GM12878 (cell line): ENCODE measurements around the gene MYBPHL. TPM values are rescaled to one million over a fixed set of nuclear protein-coding genes. Genes with fewer than 3 reads are reported as not detected.

Experiments used
- ATAC-seq: fragments of 200-7000 bp; cut with Tn5 transposase; 3 replicates; pipeline ENCODE4 v1.9.1; 2020; ENCODE audit warnings: mild to moderate bottlenecking, moderate library complexity
- BruUV-seq: library from RNA; stranded (reverse); fragments of 400-500 nt; replicated peaks from 2 replicates; lab custom pipeline; 2021; lab: Mats Ljungman, UMichigan
- CTCF ChIA-PET: fragments of 300-600 bp; sonication (Branson Sonifier 250); formaldehyde crosslinking; extraction: SDS; loops from one replicate; lab custom pipeline; 2021; ENCODE audit warnings: inconsistent platforms; lab: Yijun Ruan, JAX
- POLR2A ChIA-PET: fragments of 350-600 bp; formaldehyde crosslinking; extraction: SDS; loops from one replicate; lab custom pipeline; 2021; ENCODE audit warnings: inconsistent platforms; lab: Charles Lee
- RAD21 ChIA-PET: fragments of 300-600 bp; sonication (Branson Sonifier 250); formaldehyde crosslinking; loops from one replicate; lab custom pipeline; 2023; ENCODE audit warnings: antibody characterized with exemption; ENCODE audit not compliant: unreplicated experiment; lab: Charles Lee
- SMC1A ChIA-PET: fragments of 300-600 bp; sonication (Branson Sonifier 250); formaldehyde crosslinking; loops from one replicate; lab custom pipeline; 2023; ENCODE audit not compliant: unreplicated experiment, uncharacterized antibody; lab: Charles Lee
- DNase-seq: peaks from one replicate; pipeline ENCODE4 v3.0.0-alpha.2; 2011; ENCODE audit warnings: low read depth, low spot score
- FAIRE-seq: peaks from 3 replicates; lab custom pipeline; 2011; peaks lifted over from hg19 to GRCh38; lab: Jason Lieb, UNC
- H2AFZ ChIP-seq: 2 replicates; pipeline ENCODE4 v1.6.0; 2011; ENCODE audit warnings: low read depth, low read length, control low read depth; ENCODE audit not compliant: control insufficient read depth
- H3K27ac ChIP-seq: 2 replicates; pipeline ENCODE4 v1.5.1; 2011; ENCODE audit warnings: control low read depth; ENCODE audit not compliant: control insufficient read depth, insufficient read depth
- H3K27me3 ChIP-seq, 2 experiments: replicated peaks in 1 of 2; 2 replicates each; pipeline versions ENCODE4 v1.6.0 to v1.6.1; 2011; ENCODE audit warnings: low read length in 1 of 2; ENCODE audit not compliant: control insufficient read depth in 2 of 2, insufficient read depth in 2 of 2
- H3K36me3 ChIP-seq, 2 experiments: 2 replicates each; pipeline ENCODE4 v1.5.1; 2011; ENCODE audit warnings: low read length in 1 of 2; ENCODE audit not compliant: control insufficient read depth in 2 of 2, insufficient read depth in 2 of 2
- H3K4me1 ChIP-seq: 2 replicates; pipeline ENCODE4 v1.6.1; 2011; ENCODE audit warnings: mild to moderate bottlenecking, low read length, moderate library complexity, mixed read lengths; ENCODE audit not compliant: control insufficient read depth, insufficient read depth
- H3K4me2 ChIP-seq: 2 replicates; pipeline ENCODE4 v1.6.0; 2011; ENCODE audit warnings: control low read depth; ENCODE audit not compliant: control insufficient read depth, insufficient read depth
- H3K4me3 ChIP-seq: fragments of 200-600 bp; sonication (generic); 2 replicates; pipeline ENCODE4 v1.5.1; 2016
- H3K79me2 ChIP-seq: 2 replicates; pipeline ENCODE4 v1.6.0; 2011; ENCODE audit warnings: low read length; ENCODE audit not compliant: control insufficient read depth, insufficient read depth
- H3K9ac ChIP-seq: 2 replicates; pipeline ENCODE4 v1.8.0; 2011; ENCODE audit warnings: low read length, control low read depth, mixed read lengths; ENCODE audit not compliant: control insufficient read depth, insufficient read depth
- H3K9me3 ChIP-seq: replicated peaks from 3 replicates; pipeline ENCODE4 v1.5.1; 2011; ENCODE audit warnings: mild to moderate bottlenecking, low read length; ENCODE audit not compliant: control insufficient read depth, insufficient read depth
- H4K20me1 ChIP-seq: 2 replicates; pipeline ENCODE4 v1.6.0; 2011; ENCODE audit not compliant: control insufficient read depth, insufficient read depth
- BRCA1 ChIP-seq: IDR thresholded peaks from 2 replicates; pipeline ENCODE4 v1.6.1; 2011; ENCODE audit warnings: low read depth, low read length, improper control_type of control experiment
- ESRRA ChIP-seq: IDR thresholded peaks from 2 replicates; pipeline ENCODE4 v1.6.1; 2012; ENCODE audit warnings: mild to moderate bottlenecking, low read length, improper control_type of control experiment
- GATAD2B ChIP-seq: fragments of 450-650 bp; conservative IDR thresholded peaks from 2 replicates; pipeline ENCODE4 v1.6.1; 2017; ENCODE audit warnings: low read depth, mild to moderate bottlenecking, moderate library complexity
- MEF2B ChIP-seq: fragments of 450-650 bp; IDR thresholded peaks from 2 replicates; pipeline ENCODE4 v1.6.1; 2018; ENCODE audit warnings: mild to moderate bottlenecking, moderate library complexity; ENCODE audit not compliant: partially characterized antibody, poor library complexity, severe bottlenecking
- PAX5 ChIP-seq: IDR thresholded peaks from 2 replicates; pipeline ENCODE4 v1.6.1; 2011; ENCODE audit warnings: low read depth, low read length, borderline replicate concordance
- RELB ChIP-seq: fragments of 450-650 bp; IDR thresholded peaks from 2 replicates; pipeline ENCODE4 v1.6.1; 2017; ENCODE audit warnings: low read depth, mild to moderate bottlenecking, moderate library complexity
- SREBF1 ChIP-seq: IDR thresholded peaks from 2 replicates; pipeline ENCODE4 v1.6.1; 2012; ENCODE audit warnings: mild to moderate bottlenecking, low read length
- SUPT20H ChIP-seq: IDR thresholded peaks from 2 replicates; pipeline ENCODE4 v1.6.1; 2011; ENCODE audit warnings: low read depth, mild to moderate bottlenecking, low read length, moderate library complexity, borderline replicate concordance; ENCODE audit not compliant: control insufficient read depth
- ZBED1 ChIP-seq: IDR thresholded peaks from 2 replicates; pipeline ENCODE4 v1.6.1; 2016; ENCODE audit warnings: borderline replicate concordance
- ZBTB4 ChIP-seq: fragments of 450-650 bp; formaldehyde crosslinking; IDR thresholded peaks from 2 replicates; pipeline ENCODE4 v1.4.0; 2022; ENCODE audit warnings: mild to moderate bottlenecking, moderate library complexity
- ZBTB40 ChIP-seq: fragments of 450-650 bp; IDR thresholded peaks from 2 replicates; pipeline ENCODE4 v1.6.1; 2016; ENCODE audit warnings: mild to moderate bottlenecking, moderate library complexity, borderline replicate concordance
- WGBS: methylation state at CpG from one replicate; pipeline ENCODE4 v1.1.6; 2016; ENCODE audit warnings: low lambda C conversion rate; ENCODE audit not compliant: insufficient replicate concordance, insufficient coverage; ENCODE audit errors: missing lambda C conversion rate; 5-methylcytosine and 5-hydroxymethylcytosine counted together
- in situ Hi-C: fragments of 300-500 bp; cut with MboI; formaldehyde crosslinking; loops from 9 replicates; pipeline ENCODE4 v1.14.3; 2018; ENCODE audit warnings: mixed read lengths
- intact Hi-C: fragments of 100-400 bp; cut with micrococcal nuclease; formaldehyde crosslinking; loops from one replicate; pipeline ENCODE4 v1.14.2; 2022; ENCODE audit not compliant: unreplicated experiment
- polyA plus RNA-seq, 11 experiments: library from polyadenylated mRNA; depleted of rRNA in 4 of 11; unstranded in 6 of 11; stranded (reverse) in 5 of 11; fragments of >200 nt; fragmentation: Nextera tagmentation in 4 of 11; fragmentation: Illumina TruSeq in 1 of 11; extraction: Ambion mirVana in 4 of 11; extraction: Trizol in 1 of 11; gene quantifications; 1 replicate in 1 of 11; 2 replicates in 10 of 11; pipeline versions ENCODE4 v1.2.1 to v1.2.3, GENCODE V29; 2011 to 2016; ENCODE audit warnings: inconsistent platforms in 2 of 11, missing spikeins in 2 of 11, low read depth in 1 of 11
- total RNA-seq, 4 experiments: library from RNA; depleted of rRNA in 3 of 4; stranded (reverse); fragments of >200 nt in 3 of 4; fragmentation: Illumina TruSeq in 1 of 4; extraction: Trizol in 1 of 4; gene quantifications; 2 replicates each; pipeline versions ENCODE4 v1.2.1 to v1.2.3, GENCODE V29; 2013 to 2021
- TF ChIP-seq, protein P1 (sequence below): IDR thresholded peaks from 2 replicates; pipeline ENCODE4 v1.6.1; 2011; ENCODE audit warnings: low read depth, mild to moderate bottlenecking, low read length, moderate library complexity, borderline replicate concordance; ENCODE audit errors: extremely low read depth
- TF ChIP-seq, protein P2 (sequence below): fragments of 450-650 bp; IDR thresholded peaks from 2 replicates; pipeline ENCODE4 v1.6.1; 2016; ENCODE audit warnings: mild to moderate bottlenecking

MYBPHL gene
- total and polyA plus RNA-seq, 10 of the 15 experiments (the other 5 are each of a cell fraction or from before 2014, with no cell fraction given) = 0.16 to 0.75 (median 0.54) TPM; not detected in 7

DNA sequence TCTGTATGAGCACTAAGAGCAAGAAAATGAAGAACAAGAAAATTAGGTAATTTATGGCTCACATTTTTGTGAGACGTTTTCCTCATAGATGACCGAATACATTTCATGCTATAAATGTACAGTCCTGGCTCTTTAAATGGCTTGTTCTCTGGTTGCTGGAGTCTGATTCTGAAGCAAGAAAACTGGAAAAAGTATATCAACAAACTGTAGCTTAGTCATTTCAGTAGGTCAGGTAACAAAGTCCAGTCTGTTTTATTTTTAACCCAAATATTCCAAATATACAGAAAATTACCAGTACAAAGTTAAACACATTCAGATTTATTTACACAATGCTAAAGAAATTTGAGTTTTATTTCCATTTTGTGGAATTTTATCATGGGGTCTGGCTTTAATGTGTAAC lies 2.5 kb upstream of the MYBPHL start:
- no TSS peak for BruUV-seq
- no peak overlapping the region for H3K27ac ChIP-seq
- in situ Hi-C loops (no loop called here), intact Hi-C loops (no loop called here)
- WGBS = 3% methylated on average over 2 of the region's 2 CpGs
- H3K79me2 ChIP-seq = no peaks in the 10 kb centered on the region
- ChIA-PET SMC1A (interaction anchor here (0.7 kb wide), 1 partner anchor 11 kb away, joined by 3 read pairs; no protein-coding TSS in a partner anchor), CTCF (interaction anchor here (1.5 kb wide), 1 partner anchor 14 kb away, joined by 3 read pairs; no protein-coding TSS in a partner anchor), POLR2A (no interaction called here), RAD21 (no interaction called here)
- H3K9ac ChIP-seq = no peak overlapping the region
- no peak overlapping the region for H3K4me3 ChIP-seq
- no peaks in the 10 kb centered on the region for H3K36me3 ChIP-seq
- peaks cover 0 to 1% of the 10 kb centered on the region in 2 experiments; a peak in 2 of 4 replicates for H3K27me3 ChIP-seq
- H3K9me3 ChIP-seq = no peaks in the 10 kb centered on the region
- ATAC-seq = no peak
- DNase-seq = no peak
- H2AFZ ChIP-seq = no peak overlapping the region
- no peak for FAIRE-seq
- H3K4me1 ChIP-seq = no peaks in the 10 kb centered on the region
- H3K4me2 ChIP-seq = no peak overlapping the region
- H4K20me1 ChIP-seq = no peaks in the 10 kb centered on the region
- no peak for TF ChIP-seq PAX5
- no peak for TF ChIP-seq ESRRA
- TF ChIP-seq SREBF1 = no peak
- no peak for TF ChIP-seq RELB
- no peak for TF ChIP-seq ZBTB4 (CRISPR knock-in tag)
- TF ChIP-seq ZBED1 = no peak
- TF ChIP-seq GATAD2B = no peak
- TF ChIP-seq ZBTB40 = no peak
- TF ChIP-seq SUPT20H = no peak
- no peak for TF ChIP-seq BRCA1
- TF ChIP-seq, protein P1, sequence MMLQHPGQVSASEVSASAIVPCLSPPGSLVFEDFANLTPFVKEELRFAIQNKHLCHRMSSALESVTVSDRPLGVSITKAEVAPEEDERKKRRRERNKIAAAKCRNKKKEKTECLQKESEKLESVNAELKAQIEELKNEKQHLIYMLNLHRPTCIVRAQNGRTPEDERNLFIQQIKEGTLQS = no peak
- TF ChIP-seq MEF2B = no peak
- TF ChIP-seq, protein P2, sequence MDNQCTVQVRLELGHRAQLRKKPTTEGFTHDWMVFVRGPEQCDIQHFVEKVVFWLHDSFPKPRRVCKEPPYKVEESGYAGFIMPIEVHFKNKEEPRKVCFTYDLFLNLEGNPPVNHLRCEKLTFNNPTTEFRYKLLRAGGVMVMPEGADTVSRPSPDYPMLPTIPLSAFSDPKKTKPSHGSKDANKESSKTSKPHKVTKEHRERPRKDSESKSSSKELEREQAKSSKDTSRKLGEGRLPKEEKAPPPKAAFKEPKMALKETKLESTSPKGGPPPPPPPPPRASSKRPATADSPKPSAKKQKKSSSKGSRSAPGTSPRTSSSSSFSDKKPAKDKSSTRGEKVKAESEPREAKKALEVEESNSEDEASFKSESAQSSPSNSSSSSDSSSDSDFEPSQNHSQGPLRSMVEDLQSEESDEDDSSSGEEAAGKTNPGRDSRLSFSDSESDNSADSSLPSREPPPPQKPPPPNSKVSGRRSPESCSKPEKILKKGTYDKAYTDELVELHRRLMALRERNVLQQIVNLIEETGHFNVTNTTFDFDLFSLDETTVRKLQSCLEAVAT = no peak
